Eye (tissue), 1 donor: ENCODE measurements around the gene HRAS.
"Not testable (repeated sequence)": the region's sequence is repeated elsewhere in the genome, so short reads cannot be mapped to it uniquely, and the experiment has no call there.

ENCODE experiments used
- DNase-seq: peaks from one replicate; pipeline ENCODE4 v3.0.0-alpha.2; 2015

The HRAS gene

DNA sequence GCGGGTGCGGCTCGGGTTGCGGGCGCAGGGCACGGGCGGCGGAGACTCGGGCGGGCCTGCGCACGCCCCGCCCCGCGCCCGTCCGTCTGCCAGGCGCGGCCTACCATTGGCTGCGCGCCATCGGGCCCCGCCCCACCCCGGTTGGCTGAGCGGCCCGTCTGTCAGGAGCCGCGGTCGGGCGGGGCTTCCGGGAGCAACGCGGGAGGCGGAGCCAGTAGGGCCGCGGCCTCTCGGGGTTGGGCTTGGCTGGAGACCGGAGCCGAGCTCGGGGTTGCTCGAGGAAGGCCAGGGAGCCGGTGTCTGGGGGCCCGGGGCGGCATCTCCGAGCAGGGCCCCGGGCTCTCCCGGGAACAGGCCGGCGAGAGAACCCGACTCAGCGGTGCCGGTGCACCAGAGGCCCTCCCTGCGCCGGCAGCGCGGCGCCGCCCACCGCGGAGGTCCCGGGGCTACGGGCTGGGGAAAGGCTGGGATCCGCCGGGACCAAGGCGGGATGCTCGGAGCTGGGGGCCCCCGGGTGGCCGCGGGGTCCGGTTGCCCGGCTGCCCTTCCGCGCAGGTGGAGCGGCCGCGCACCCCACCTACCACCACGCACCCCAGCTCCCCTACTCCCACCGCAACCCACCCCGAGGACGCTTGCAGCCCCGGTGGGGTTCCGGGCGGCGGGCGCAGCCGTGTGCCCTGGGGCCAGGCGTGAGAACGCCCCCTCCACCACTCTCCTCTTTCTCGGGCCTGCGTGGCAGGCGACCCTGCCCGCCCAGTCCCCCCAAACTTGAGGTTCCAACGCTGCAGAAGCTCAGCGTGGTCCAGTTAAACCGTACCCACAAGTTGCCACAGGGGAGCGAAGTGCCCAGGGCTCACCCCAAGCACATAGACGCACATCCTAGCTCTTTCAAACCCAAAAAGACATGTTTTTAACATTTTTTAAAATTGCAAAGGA, at the start of gene HRAS:
Gene HRAS (minus strand): TSS at position 58 of the 936 bp plus-strand sequence.
- peak; percentile 98 for DNase-seq

- DNase-seq, result no peak
Observed at GRCh38 chr11:584287-584686, 48.9 kb upstream of the HRAS start.

DNA sequence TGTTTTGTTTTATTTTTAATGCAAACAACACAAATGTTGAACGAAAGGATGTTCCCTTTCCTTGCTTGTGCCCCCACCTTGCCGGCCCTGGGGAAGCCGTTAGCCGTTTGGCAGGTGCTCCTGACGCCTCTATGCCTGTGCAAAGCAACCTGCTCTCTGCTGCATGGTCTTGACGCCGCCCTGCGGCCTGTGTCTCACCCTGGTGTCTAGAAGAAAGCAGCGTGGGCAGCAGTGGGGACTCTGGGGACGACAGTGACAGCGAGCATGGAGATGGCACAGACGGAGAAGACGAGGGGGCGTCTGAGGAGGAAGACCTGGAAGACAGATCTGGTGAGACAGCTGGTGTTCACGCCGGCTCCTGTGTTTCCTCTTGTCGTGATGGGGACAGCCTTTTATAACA, 46.4 kb upstream of the HRAS start:
- no peak for DNase-seq

DNA sequence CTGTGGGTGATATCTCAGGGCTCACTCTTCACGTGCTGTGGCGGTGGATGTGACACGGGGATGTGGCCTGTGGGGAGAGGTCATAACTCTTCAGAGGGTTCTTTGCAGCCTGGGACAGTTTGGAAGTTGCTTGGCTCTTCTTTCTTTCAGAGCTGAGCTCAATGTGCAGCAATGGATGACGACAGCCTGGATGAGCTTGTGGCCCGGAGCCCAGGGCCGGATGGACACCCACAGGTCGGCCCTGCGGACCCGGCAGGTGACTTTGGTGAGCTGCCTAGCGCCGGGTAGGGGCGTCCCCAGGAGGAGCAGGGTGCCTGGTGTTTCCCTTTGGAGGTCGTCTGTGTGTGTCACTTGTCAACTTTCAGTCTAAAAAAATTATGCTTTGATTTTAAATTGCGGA, 46.0 kb upstream of the HRAS start:
- DNase-seq, result no peak

- no peak for DNase-seq
Observed at GRCh38 chr11:579830-580601, 44.6 kb upstream of the HRAS start.

DNA sequence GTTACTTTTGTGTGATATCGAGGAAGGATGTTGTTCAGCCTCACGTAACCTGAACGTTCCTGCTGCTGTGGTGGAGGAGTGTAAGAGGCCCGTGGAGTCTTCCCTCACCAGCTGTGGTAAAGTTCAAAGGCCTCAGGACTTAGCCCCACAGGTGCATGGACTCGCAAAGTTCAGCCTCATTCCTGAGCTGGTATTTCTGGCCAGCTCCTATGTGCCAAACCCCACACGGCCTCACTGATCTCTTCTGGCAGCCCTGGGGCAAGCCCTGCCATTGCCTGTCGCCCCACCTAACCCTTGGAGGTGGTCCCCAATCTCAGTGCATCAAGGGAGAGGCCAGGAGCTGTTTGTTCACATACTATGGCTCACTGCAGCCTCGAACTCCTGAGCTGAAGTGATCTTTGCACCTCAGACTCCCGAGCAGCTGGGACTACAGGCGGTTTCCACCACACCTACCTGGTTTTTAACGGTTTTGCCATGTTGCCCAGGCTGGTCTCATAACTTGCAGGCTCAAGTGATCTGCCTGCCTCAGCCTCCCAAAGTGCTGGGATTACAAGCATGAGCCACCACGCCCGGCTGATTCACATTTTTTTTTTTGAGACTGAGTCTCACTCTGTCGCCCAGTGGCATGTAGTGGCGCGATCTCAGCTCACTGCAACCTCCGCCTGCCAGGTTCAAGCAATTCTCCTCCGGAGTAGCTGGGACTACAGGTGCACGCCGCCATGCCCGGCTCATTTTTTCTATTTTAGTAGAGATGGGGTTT, 43.1 kb upstream of the HRAS start:
- no peak for DNase-seq

- DNase-seq, result no peak
Observed at GRCh38 chr11:577611-577894, 42.2 kb upstream of the HRAS start.

DNA sequence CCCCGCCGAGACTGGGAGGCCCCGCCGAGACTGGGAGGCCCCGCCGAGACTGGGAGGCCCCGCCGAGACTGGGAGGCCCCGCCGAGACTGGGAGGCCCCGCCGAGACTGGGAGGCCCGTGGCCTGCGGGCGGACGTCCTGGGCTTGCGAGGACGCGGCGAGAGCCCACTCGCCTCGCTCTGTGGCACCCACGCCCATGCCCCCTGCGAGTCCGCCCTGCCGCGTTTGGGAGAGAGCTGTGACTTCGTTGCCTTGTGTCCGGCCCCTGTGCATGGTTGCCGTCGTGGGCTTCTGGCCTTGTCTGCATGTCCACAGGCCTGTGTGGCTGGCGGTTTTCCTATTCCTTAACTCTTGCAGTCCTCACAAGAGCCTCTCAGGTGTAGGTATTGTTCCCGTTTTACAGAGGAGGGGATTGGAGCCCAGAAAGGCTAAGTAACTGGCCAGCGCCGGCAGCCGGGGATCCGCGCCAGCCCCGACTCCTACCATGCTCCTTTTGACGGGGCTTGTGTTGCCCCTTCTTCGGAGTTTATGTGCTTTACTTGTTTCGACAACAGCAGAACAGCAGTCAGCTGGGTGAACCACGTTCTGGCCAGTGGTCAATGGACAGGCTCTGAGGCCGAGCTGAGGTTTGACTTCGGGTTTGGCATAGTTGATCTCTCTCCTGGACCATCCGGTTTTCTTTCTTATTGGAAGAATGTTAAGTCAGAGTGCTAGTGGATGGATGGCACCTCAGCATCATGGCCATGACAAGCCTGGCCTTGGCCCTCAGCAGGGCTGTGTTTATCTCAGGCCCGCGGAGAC, 41.6 kb upstream of the HRAS start:
- DNase-seq, result no peak

- peak; percentile 98 for DNase-seq
Observed at GRCh38 chr11:575996-576768, 40.8 kb upstream of the HRAS start, which contains the start of gene PHRF1. Gene PHRF1 (plus strand): TSS chr11:576470. CDS start chr11:581513, 5,043 bp downstream.

- DNase-seq, result peak; percentile 87
Observed at GRCh38 chr11:575313-575995, 40.1 kb upstream of the HRAS start.

GRCh38 chr11:574632-575312, 39.4 kb upstream of the HRAS start:
- DNase-seq, result peak; percentile 71

DNA sequence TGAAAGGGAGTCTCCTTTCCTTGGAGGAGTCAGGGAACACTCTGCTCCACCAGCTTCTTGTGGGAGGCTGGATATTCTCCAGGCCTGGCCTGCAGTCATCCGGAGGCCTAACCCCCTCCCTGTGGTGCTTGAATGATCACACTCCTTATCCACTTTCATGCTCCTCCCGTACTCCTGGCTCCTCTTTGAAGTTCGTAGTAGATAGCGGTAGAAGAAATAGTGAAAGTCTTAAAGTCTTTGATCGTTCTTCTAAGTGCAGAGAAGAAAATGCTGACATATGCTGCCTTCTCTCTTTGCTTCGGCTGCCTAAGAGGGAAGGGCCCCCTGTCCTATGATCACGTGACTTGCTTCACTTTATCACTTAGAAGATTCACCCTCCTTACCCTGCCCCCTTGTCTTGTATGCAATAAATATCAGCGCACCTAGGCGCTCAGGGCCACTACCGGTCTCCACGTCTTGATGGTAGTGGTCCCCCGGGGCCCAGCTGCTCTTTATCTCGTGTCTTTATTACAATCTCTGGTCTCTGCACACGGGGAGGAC, 38.7 kb upstream of the HRAS start:
- not testable (repeated sequence) for DNase-seq

DNA sequence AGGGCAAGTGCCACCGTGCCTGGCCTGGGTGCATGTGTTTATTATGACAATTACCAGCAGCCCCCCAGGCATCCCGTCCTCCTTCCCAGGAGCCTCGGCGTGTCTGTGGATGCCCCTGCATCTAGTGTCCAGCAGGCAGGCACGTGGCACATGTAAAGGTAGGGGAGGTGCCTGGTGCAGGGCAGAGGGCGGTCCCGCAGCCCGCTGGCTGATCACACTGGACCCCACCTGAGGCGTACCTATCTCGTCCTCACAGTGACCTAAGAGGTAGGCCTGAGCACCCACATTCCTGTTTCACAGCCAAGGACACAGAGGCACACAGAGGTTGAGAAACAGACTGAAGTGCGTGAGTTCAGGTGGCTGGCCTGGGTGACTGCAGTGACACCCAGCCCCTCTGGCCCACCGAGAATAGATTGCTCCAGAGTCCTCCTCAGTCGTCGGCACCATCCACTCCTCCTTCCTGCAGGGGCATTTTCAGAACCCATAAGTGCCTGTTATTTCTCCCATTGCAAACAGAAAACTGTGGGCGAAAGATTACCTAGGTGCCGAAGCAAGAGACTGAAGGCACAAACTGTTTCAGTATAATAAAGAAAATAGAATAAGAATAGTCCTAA, 37.9 kb upstream of the HRAS start:
- DNase-seq, result no peak

GRCh38 chr11:571802-572185, 36.4 kb upstream of the HRAS start:
- no peak for DNase-seq

DNA sequence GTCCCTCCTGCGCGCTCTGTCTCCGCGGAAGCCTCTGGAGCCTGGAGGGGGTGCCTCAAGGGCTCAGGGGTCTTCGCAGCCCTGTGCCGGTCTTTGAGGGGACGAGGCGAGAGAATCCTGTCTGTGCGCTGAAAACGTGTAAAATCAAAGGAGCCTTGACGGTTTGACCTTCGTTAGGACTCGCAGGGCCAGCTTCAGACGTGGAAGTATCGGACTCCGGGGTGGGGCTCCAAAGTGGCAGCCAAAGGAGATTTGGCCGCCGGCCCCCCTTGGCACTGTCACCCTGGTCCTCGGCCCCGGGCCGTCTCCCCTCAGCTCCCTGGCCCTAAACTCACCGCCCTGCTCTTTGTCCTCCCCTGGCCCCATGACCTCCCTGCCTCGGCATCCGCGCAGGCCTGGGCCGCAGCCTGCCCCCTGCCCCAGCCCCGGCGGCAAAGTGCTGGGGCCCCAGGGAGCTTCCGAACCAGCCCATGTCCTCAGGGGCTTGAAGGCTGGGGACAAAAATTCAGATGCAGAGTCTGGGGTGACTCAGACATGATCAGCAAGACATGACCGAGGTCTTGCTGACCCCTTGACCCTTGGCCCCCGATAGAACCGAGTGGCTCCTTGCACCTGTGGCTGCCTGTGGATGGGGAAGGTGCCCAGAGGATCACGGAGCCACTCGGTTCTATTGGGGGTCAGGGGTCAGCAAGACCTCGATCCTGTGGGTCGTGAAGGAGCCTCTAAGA, 33.9 kb upstream of the HRAS start:
- DNase-seq, result peak; percentile 59

- peak; percentile 96 for DNase-seq
Observed at GRCh38 chr11:568306-569157, 33.2 kb upstream of the HRAS start.

DNA sequence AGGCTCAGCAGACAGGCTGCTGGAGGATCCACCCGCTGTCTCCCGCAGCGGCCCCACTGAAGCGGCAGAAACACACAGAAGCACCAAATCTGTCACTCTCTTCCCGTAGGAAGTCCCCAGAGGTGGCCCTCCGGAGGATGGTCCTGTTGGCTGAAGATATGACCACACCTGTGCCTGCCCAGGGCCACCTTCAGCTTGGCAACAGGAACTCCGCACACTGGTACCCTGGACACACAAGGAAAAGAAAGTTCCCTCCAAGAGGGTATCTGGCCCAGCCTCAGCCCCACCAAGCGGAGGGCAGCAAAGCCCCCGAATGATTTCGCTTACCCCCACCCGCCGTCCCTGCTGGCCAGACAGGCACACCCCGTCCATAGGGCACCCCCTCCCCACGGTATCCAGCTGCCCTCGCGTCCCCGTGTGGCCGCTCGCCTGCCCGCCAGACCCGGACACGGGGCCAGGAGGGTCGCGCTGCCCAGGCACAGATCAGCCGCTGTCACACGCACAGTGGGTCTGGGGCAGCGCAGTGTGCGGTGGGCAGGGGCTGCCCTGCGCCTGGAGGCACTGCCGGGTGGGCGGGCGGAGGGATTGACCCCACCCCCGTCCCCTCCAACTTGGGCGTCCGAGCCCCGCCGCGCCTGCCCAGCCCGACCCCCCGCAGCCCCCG, 32.4 kb upstream of the HRAS start:
- peak; percentile 55 for DNase-seq
